GM18519 (cell line): ENCODE measurements around the gene SHROOM4.

Experiments used
- ATAC-seq: cut with Tn5 transposase; IDR thresholded peaks from one replicate; pipeline ENCODE4 v1.9.1; 2021; ENCODE audit warnings: mild to moderate bottlenecking, moderate library complexity; ENCODE audit not compliant: unreplicated experiment, low FRiP score

SHROOM4 gene

DNA sequence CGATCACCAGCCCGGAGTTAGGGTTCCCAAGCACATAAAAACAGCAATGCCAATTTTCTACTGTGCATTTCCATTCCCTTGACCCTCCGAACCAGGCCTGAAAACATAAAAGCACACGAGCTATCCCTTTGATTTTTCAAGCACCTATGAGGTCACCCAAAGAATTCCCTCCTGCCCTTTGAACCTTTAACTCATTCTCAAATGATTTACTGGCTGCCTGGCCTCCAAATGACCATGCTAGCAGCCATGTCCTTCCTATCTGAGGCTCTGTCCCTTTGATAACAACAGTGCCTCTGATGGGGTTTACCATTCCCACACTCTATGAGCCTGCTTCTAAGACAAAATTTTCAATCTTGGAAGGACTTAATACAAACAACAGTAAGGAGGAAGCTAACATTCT is 15.2 kb downstream of the SHROOM4 start:
- ATAC-seq, result no peak

DNA sequence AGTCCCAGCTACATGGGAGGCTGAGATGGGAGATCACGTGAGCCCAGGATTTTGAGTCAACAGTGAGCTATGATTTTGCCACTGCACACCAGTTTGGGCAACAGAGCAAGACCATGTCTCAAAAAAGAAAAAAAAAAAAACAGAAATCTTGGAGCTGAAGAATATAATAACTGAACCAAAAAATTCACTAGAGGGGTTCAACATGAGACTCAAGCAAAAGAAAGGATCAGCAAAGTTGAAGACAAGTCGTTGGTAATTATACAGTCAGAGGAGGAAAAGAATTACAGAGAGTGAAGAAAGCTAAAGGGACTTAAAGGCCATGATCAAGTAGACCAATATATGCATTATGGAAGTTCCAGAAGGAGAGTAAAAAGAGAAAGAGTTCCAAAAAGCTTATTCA is 26.9 kb downstream of the SHROOM4 start:
- ATAC-seq, result no peak

DNA sequence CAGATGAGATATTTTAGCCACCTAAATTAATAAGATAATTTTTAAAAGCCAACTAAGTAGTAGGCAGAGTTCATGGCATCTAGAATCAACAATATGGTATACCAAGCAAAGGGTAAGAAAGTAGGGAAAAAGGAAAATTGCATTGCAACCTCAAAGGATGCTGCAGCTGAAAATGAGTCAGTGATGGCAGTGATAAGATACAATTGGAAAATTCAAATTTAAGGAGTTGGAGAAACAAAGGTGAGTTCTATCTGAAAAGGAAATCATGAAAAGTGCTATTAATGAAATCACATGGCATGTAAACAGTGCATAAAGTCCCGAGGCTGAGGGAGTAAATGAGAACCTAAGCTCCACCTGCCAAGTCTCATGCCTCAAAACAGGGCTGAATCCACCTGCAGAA is 33.9 kb downstream of the SHROOM4 start:
- ATAC-seq, result no peak

DNA sequence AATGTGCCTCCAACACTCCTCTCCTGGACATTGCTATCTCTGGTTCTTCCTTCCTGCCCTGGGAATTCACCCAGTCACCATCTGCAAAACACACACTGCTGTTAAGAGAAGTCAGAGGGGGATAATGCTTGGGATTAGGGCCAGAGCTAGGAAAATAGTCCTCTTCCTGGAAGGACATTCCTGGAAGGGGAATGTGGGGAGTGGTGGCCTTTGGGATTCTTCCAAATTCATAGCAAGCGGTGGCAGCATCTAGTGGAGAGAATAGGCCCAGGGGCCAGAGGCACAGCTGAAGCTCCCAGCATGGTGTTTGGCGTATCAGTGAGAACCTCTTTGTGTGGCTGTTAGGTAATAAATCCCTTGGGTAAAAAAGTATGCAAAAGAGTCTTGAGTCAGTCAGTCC is 34.3 kb downstream of the SHROOM4 start:
- no peak for ATAC-seq

DNA sequence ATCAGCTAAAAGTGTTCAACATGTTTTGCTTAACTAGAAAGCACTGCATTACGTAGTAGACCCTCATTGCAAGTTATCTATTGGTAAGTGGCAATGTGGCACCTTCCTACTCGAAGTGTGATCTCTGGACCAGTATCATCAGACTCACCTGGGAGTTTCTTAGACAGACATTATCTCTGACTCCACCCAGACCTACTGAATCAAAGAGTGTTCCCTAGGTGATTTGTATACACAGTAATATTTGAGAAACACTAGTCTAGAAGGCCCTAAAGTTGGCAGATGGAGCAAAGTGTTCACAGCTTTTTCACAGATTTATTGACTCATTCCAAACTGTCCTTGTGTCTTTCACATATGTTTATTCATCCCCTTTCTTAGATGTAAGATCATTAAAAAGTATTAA is 35.7 kb downstream of the SHROOM4 start:
- ATAC-seq, result no peak

DNA sequence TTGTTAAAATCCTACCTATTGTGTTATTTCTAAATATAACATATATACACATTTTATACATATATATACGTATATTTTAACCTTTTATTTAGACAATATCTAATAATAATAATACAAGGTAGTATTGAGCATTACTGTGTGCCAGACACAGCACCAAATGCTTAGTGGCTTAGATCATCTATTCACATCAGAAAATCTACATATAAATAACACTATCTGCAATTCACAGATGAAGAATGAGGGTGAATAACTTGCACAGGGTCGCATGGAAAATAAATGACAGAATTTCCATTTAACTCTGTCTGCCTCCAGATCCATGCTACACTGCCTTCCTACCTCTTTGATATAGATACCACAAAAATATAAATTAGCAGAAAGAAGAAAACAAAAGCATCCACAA is 37.7 kb downstream of the SHROOM4 start:
- ATAC-seq, result no peak

DNA sequence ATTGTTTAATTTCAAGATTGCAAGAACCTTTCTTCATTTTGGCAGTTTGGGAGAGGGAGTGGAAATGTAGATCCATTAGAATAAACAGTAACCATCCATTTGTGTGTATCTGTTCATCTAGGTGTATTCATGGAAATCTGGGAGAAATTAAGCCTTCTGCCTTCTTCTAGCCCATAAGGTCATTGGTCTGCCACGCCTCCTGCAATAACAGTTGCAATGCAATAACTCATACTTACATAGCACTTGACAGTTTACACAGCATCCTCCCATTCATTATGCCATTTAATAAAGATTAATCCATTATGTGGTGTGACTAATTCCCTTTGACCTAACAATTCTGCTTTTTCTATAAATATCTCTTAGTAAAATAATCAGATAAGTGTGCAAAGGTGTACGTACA is 42.6 kb downstream of the SHROOM4 start:
- no peak for ATAC-seq

DNA sequence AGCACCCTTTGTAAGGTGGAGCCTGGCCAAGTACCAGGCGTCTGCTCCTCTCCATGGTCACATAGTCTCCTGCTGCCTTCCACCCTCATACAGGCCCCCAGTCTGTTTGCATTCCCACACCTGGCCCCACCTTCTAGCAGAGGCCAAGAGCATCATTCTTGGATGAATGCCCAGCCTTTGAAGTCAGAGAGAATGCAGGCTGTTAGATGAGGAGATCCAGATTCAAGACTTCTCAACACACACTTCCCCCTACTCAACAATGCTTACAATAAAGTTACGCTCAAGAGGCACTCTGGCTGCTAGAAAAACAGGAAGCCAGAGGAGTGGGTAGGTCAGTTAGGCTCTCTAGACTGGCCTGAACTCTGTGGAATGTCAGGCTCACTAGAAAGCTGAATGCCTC is 43.3 kb downstream of the SHROOM4 start:
- no peak for ATAC-seq

DNA sequence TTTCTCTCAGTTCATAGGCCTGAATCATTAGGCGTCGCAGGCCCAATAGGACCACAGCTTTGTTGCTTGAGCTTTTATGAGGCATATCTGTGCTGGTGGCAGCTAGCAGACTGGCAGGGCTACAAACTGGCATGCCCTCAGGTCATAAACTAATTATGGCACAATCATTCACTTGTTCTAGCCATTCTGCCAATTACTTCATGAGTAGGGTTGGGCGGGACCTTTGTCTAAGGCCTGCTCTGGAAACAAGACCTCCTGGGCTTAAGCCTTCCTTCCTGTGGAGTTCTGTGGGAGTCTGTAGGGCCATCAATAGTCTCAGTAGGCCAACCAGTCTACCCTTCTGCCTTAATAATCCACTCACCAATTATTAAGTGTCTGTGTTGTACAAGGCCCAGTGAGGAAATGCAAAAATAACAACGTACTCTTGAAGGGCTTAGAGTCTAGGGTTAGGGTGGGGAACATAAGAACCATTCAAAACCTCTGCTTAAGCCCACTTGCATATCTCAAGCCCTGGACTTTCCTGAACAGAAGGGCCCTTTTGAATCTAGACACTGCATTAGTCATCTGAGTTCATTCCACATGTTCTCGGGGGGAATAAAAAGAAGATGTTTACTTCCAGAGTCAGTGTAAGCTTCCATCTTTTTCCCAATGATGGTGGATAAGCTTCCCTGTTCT is 44.5 kb downstream of the SHROOM4 start:
- ATAC-seq, result no peak

DNA sequence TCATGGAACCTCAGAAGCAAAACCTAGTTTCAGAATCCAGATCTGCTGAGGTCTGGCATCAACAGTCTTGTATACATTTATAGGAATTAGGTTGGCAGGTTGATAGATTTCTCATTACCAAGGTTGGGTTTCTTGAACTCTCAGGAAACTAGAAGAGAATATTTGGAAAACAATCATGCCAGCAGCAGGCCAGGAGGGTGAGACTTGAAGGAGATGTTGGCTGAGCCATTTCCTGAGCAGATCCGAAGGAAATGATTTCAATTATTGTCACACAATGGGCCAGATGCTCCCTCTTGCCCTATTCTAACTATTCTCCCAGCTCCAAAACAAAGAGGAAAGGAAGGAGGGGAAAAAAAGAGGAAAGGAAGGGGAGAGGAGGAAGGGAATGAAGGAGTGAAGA is 45.2 kb downstream of the SHROOM4 start:
- no peak for ATAC-seq

DNA sequence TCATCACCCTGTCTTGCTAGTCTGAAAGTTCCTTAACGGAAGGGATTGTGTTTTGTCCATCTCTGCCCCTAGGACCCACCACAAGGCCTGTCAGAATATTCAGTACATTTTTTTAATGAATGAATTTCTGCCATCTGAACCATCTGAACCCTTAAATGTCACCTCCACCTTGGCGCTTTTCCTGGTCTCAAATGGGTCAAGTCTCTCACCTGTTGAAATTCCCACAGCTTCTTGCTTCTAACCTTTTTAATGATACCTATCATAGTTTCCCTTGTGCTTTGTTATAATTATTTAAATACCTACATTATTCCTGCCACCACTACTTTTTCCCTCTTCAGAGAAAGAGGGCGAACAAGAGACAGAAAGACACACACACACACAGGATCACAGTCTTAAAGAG is 48.0 kb downstream of the SHROOM4 start:
- no peak for ATAC-seq

DNA sequence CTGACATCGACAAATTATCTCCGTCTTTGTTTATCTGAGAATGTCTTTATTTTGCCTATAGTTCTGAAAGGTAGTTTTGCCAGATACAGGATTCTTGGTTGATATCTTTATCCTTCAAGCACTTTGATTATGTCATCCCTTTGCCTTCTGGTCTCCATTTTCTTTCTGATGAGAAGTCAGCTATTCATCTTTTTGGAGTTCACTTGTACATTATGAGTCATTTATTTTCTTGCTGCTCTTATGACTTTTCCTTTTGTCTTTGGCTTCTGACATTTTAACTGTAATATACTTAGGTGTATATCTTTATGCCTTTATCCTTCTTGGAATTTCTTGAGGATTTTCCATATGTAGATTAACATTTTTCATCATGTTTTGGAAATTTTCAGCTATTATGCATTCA is 51.4 kb downstream of the SHROOM4 start:
- ATAC-seq, result no peak

DNA sequence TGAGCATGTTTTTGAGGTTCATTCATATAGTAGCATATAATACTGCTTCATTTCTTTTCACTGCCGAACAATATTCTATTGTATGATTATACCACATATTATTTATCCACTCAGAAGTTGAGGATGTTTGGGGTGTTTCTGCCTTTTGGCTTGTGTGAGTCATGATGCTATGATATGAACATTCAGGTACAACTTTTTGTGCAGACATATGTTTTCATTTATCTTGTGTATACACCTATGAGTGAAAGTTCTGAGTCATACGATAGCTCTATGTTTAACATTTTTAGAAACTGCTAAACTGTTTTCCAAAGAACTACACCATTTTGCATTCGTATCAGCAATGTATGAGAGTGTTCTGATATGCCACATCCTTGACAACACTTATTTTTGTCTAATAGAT is 57.7 kb downstream of the SHROOM4 start:
- ATAC-seq, result no peak

DNA sequence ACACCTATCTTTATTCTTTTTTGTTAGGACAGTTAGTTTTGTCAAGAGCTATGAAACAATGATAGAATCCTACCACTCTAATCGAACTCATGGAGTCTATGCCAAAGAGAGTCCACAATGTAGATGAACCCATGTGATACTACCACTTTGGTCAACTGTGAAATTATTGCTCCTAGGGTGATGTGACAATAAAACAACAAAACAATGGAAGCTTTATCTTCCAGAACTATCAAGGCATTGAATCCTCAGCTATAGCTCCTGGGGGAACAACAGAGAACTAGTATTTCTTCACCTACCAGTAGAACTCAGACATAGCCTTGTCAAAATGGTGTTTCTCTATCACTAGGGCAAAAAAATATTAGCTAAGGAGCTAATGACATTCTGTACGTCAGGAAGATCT is 62.9 kb downstream of the SHROOM4 start:
- no peak for ATAC-seq

DNA sequence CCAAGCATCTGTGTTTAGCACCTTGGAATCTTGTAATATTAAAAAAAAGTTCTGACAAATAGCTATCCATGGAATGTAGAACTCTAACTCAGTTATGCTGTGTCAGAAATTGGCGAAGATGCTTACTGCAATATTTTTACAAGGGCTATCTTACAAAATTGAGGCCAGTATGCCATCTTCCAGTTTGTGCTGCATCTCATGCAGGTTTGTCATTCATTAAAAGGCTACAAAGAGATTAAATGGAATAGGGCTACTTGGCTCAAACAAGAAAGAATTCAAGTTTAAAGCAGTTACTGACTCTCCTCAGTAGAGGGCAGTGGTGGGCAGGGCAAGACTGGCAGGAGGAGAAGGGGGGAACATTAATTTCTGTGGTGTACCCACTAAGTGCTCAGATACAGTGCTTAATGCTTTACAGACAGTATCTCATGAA is 66.5 kb downstream of the SHROOM4 start:
- no peak for ATAC-seq

DNA sequence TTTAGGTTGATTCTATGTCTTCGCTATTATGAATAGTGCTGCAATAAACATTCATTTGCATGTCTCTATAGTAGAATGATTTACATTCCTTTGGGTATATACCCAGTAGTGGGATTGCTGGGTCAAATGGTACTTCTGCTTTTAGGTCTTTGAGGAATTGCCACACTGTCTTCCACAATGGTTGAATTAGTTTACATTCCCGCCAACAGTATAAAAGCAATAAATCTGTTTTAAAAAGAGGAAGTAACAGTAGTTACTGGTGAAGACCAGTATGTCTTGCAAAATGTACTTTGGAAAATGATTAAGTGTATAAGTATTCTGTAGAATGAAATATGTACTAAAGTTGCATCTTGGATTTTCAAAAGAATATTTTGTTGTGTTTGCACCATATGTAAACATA is 77.3 kb downstream of the SHROOM4 start:
- no peak for ATAC-seq

DNA sequence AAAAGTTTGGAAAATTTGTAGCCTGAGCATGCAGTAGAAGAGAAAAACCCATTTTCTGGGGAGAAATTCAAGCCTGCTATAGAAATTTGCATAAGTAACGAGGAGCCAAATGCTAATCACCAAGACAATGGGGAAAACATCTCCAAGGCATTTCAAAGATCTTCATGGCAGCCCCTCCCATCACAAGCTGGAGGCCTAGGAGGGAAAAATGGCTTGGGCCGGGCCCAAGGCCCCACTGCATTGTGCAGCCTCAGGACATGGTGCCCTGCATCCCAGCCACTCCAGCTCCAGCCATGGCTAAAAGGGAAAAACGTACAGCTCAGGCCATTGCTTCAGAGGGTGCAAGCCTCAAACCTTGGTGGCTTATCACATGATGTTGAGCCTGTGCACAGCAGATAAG is 87.7 kb downstream of the SHROOM4 start:
- no peak for ATAC-seq

DNA sequence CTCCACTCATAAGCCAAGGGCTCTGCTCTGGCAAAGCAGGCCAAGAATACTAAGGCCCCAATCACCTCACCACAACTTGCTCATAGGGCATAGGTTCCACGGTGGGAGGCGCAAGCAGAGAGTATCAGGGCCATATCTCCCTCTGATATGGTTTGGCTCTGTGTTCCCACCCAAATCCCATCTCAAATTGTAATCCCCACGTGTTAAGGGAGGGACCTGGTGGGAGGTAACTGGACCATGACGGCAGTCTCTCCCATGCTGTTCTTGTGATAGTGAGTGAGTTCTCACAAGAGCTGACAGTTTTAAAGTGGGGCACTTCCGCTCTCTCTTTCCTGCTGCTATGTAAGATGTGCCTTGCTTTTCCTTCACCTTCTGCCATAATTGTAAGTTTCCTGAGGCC is 88.7 kb downstream of the SHROOM4 start:
- no peak for ATAC-seq

DNA sequence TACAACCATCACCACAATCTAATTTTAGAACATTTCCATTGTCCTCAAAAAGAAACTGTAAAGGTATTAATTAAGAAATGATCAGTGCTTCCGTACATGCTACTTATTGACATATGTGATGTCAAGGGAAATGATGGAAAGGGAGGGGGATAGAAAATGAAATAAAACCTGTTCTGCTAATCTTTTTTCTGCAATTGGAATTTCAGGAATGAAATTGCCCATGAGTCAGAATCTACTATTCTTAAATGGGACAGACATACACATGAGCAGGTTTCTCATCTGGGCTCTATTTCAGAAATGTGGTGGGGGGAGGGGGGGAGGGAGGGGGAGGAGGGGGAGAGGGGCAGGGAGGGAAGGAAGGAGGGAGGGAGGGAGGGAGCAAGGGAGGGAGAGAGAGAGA is 91.0 kb downstream of the SHROOM4 start:
- ATAC-seq, result no peak

DNA sequence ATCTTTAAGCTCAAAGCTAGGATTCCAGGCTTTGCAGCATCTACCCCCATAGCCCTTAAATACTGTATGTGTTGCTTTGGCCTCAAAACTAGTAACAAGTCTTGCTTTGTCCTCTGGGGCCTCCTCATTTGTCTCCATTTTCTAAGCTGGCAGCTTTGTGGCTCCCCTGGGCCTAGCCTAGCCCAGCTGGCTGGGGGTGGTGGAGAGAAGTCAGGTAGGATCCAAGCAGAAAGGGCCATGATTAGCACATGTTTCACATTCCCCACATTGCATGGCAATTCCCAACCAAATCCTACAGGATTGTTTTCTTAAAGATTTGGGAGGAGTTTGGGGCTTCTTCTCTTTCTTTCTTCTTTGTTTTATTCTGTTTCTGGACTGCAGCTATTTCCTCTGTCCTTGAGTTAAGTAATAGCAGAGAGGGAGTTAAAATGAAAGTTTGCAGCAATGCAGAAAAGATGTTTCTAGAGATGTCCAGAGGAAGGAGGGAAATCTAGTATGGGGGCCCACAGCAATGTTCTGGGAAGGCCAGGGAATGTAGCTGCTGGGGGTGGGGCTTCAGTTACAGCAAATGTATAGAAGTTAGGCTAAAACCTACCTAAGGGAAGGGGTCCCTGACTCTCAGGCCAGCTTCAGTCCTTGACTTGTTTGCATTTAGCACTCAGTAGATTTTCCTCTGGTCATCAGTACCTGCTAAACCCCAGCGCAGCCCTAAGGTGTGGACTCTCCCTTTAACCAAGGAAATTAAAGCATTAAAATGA is 92.1 kb downstream of the SHROOM4 start:
- no peak for ATAC-seq

DNA sequence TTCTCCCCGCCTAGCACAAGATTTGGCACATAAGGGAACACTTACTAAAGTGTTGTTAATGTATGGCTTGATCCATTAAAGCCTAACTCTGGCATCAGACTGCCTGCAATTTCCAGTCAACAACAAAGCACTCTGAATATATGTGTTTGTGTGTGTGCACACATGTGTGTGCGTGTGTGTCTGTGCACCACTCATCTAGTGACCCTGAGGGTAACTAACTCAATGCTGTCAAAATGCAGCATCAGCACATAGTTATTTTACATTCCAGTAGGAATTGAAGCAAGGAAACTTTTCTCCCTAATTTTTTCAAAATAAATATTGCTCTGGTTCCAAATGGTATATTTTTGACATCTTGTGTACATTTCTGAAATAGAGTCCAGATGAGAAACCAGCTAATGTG is 94.4 kb downstream of the SHROOM4 start:
- ATAC-seq, result no peak

DNA sequence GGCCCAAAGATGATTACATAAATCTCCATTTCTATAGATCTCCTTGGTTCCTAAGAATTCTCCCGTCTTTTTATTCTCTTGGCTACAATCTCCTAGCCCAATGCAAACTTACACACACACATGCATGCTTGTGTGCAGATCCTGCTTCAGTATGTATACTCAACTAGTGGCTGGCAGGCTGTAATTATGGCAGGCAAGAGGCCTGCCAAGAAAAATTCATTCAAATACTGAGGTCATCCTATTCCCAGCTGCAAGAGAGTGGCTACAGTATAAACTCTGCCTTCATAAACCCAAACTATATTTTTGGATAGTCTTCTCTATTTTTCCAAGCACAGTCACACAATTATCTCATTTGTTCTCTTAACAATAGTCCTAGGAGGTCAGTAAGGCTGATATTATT is 95.2 kb downstream of the SHROOM4 start:
- ATAC-seq, result no peak
